Measurements from ENCODE around the gene RTL1. TPM values are rescaled to one million over a fixed set of nuclear protein-coding genes. Genes with fewer than 3 reads are reported as not detected.

Gene RTL1
- total RNA-seq, 4 donors from 2014 or later = not detected

- no peak for DNase-seq (ENCODE audit: extremely low spot score)
- H3K4me3 ChIP-seq = no peak overlapping the region
- TF ChIP-seq POLR2A (IDR thresholded peaks at IDR 0.05; ENCODE audit: low read depth) = no peak
- H3K9me3 ChIP-seq = no peaks in the 10 kb centered on the region
- H3K27me3 ChIP-seq = peaks cover 0 to 29% (median 0%) of the 10 kb centered on the region in 4 donors
- 92% methylated on average over 8 of the region's 8 CpGs for WGBS
- H3K4me1 ChIP-seq = peaks cover 0 to 4% (median 2%) of the 10 kb centered on the region in 4 donors
- no peak overlapping the region for H3K27ac ChIP-seq (replicated peaks in 1 of 4)
- H3K36me3 ChIP-seq = no peaks in the 10 kb centered on the region
- intact Hi-C loops (cut with DNase I) = no loop called here
These were observed 13.3 kb downstream of the RTL1 start for GRCh38 chr14:100890061-100890850.

GRCh38 chr14:100889641-100890040 lies 13.9 kb downstream of the RTL1 start:
- H3K9me3 ChIP-seq = no peaks in the 10 kb centered on the region
- 91% methylated on average over 6 of the region's 6 CpGs for WGBS
- peaks cover 0 to 4% (median 2%) of the 10 kb centered on the region in 4 donors for H3K4me1 ChIP-seq
- no peaks in the 10 kb centered on the region for H3K36me3 ChIP-seq
- DNase-seq (ENCODE audit: extremely low spot score) = no peak
- no peak overlapping the region for H3K27ac ChIP-seq (replicated peaks in 1 of 4)
- TF ChIP-seq CTCF (IDR thresholded peaks at IDR 0.05) = no peak
- TF ChIP-seq EP300 (IDR thresholded peaks at IDR 0.05) = no peak
- no peak overlapping the region for H3K4me3 ChIP-seq
- H3K27me3 ChIP-seq = peaks cover 0 to 23% (median 0%) of the 10 kb centered on the region in 4 donors
- intact Hi-C loops (cut with DNase I) = no loop called here

DNA sequence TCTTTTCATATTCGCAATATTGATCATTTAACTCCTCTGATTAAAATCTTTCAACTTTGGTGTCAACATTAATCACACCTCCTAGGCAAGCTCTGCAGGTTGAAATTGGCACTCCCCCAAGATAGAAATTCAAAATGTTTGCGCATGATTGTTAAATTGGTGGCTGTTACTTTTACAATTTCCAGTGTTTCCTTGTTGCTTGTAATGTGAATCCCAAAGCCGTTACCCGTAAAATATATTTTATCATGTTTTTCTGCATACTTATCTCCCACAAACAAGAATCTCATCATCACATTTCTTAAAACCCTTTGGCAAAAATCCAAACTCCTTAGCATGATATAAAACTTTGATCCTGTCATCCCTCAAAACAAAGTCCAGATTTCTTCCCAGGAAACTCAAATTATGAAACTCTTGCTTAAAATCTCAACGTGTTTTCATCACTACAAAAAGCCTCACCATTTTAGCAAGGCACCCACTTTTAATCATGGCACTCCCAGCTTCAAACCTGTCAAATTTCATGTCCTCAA lies 14.7 kb downstream of the RTL1 start:
- no peak for TF ChIP-seq EP300 (IDR thresholded peaks at IDR 0.05)
- no peak for TF ChIP-seq POLR2AphosphoS5 (IDR thresholded peaks at IDR 0.05)
- no peak for TF ChIP-seq CTCF (IDR thresholded peaks at IDR 0.05)
- no peak for TF ChIP-seq POLR2A (IDR thresholded peaks at IDR 0.05; ENCODE audit: low read depth)
- Histone ChIP-seq H3K27me3 (peaks cover 0 to 19% (median 0%) of the 10 kb centered on the region in 4 donors), H3K9me3 (no peaks in the 10 kb centered on the region), H3K27ac (replicated peaks in 1 of 4) (no peak overlapping the region), H3K4me3 (no peak overlapping the region), H3K4me1 (peaks cover 0 to 4% (median 2%) of the 10 kb centered on the region in 4 donors), H3K36me3 (no peaks in the 10 kb centered on the region)
- 79% methylated on average over 5 of the region's 5 CpGs for WGBS
- intact Hi-C loops (cut with DNase I) = no loop called here
- no peak for DNase-seq (ENCODE audit: extremely low spot score)

DNA sequence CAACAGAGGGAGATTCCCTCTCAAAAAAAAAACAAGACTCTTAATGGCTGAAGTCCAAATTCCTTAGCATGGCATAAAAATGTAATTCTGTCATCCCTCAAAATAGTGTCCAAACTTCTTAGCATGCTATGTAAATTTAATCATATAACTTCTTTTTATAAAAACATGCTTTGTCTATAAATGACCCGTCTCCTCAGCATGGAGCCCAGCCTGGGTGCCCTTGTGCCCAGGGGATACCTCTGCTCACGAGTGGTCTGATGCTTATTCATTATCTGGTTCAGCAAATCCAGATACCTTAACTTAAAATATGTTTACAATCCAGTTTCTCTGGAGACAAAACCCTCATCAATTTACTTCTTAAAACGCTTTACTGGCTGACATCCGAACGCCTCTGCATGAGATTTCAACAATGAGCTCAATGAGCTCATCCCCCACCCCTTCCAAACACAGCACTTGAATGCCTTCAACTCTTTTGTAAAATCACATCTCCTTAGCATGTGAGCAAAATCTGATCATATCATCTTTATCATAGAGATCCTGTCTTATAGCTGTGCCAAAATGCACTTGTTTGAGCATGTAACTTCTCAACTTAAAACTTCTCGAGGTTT lies 15.7 kb downstream of the RTL1 start:
- WGBS = 45% methylated on average over 6 of the region's 6 CpGs

More for the DNA sequence above, 15.7 kb downstream of the RTL1 start:
- no peak overlapping the region for H3K27ac ChIP-seq (replicated peaks in 1 of 4)
- DNase-seq (ENCODE audit: extremely low spot score) = no peak
- H3K9me3 ChIP-seq = no peaks in the 10 kb centered on the region
- peaks cover 0 to 17% (median 0%) of the 10 kb centered on the region in 4 donors for H3K27me3 ChIP-seq
- H3K36me3 ChIP-seq = no peaks in the 10 kb centered on the region
- no peak overlapping the region for H3K4me3 ChIP-seq
- intact Hi-C loops (cut with DNase I) = no loop called here
- TF ChIP-seq POLR2A (IDR thresholded peaks at IDR 0.05; ENCODE audit: low read depth) (no peak), POLR2AphosphoS5 (IDR thresholded peaks at IDR 0.05) (no peak), EP300 (IDR thresholded peaks at IDR 0.05) (no peak), CTCF (IDR thresholded peaks at IDR 0.05) (no peak)
- H3K4me1 ChIP-seq = peaks cover 0 to 4% (median 2%) of the 10 kb centered on the region in 4 donors

All from esophagus muscularis mucosa (tissue), 4 donors.